ENCODE measurements around the gene NSMF. TPM values are rescaled to one million over a fixed set of nuclear protein-coding genes. Genes with fewer than 3 reads are reported as not detected.

NSMF gene
- total RNA-seq, 2 experiments from 2014 or later: 74.1 to 74.6 TPM

DNA sequence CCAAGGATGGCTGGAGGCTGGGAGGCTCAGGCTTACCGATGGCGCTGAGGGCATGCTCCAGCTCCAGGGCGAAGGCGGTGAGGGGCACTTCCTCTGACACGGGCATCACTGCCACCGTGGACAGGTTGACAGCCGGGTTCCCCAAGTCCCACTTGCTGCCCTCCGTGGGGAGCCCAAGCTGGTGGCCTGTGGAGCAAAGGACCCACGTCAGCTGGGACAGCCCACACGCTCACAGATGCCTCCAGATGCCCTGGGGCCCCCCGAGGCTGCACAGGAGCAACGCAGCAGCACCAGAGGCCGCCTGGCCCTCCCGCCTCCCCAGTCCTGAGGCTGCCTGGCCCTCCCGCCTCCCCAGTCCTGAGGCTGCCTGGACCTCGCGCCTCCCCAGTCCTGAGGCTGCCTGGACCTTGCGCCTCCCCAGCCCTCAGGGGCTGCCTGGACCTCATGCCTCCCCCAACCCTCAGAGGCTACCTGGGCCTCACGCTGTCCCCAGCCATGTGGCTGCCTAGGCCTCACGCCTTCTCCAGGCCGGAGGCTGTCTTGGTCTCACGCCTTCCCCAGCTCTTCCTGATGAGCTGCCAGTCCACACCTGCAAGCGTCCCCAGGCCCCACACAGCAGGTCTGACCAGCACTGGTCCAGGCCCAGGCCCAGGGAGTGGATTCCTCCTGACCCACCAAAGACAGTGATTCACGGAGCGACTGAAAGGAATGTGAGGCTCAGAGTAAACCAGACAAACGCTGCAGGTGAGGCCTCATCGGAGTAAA, 25.6 kb upstream of the NSMF start:
- no peaks in the 10 kb centered on the region for H3K9me3 Mint-ChIP-seq
- H3K36me3 Mint-ChIP-seq: no peaks in the 10 kb centered on the region
- H3K27me3 Mint-ChIP-seq: no peaks in the 10 kb centered on the region
- H3K27ac Mint-ChIP-seq: no peak overlapping the region
- no peak for DNase-seq
- H3K4me1 Mint-ChIP-seq: no peaks in the 10 kb centered on the region
- H3K4me3 Mint-ChIP-seq: no peak overlapping the region

DNA sequence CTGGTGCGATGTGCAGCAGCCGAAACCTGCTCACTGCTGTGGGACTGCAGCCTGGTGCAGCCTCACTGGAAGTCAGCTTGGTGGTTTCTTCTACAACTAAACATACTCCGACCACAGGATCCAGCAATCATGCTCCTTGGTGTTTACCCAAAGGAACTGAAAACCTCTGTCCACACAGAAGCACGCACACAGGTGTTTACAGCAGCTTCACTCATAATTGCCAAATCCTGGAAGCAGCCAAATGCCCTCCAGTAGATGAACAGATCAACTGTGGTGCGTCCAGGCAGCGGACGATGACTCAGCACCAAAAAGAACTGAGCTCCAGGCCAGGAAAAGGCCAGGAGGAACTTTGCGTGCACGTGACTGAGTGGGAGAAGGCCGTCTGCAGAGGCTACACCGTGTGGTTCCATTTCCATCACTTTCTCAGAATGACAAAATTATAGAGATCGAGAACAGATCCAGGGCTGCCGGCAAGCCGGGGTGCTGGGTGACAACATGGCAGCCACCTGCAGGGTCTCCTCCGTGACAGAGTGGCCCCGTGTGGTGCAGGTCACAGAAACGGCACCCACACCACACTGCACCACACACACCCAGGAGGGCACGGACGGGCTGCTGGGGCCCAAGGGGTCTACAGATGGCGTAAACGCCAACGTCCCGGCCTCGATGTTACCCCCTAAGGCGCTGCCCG, 23.1 kb upstream of the NSMF start:
- H3K9me3 Mint-ChIP-seq: no peaks in the 10 kb centered on the region
- no peak overlapping the region for H3K4me3 Mint-ChIP-seq
- H3K4me1 Mint-ChIP-seq: no peaks in the 10 kb centered on the region
- no peaks in the 10 kb centered on the region for H3K36me3 Mint-ChIP-seq
- no peaks in the 10 kb centered on the region for H3K27me3 Mint-ChIP-seq
- H3K27ac Mint-ChIP-seq: no peak overlapping the region
- no peak for DNase-seq

DNA sequence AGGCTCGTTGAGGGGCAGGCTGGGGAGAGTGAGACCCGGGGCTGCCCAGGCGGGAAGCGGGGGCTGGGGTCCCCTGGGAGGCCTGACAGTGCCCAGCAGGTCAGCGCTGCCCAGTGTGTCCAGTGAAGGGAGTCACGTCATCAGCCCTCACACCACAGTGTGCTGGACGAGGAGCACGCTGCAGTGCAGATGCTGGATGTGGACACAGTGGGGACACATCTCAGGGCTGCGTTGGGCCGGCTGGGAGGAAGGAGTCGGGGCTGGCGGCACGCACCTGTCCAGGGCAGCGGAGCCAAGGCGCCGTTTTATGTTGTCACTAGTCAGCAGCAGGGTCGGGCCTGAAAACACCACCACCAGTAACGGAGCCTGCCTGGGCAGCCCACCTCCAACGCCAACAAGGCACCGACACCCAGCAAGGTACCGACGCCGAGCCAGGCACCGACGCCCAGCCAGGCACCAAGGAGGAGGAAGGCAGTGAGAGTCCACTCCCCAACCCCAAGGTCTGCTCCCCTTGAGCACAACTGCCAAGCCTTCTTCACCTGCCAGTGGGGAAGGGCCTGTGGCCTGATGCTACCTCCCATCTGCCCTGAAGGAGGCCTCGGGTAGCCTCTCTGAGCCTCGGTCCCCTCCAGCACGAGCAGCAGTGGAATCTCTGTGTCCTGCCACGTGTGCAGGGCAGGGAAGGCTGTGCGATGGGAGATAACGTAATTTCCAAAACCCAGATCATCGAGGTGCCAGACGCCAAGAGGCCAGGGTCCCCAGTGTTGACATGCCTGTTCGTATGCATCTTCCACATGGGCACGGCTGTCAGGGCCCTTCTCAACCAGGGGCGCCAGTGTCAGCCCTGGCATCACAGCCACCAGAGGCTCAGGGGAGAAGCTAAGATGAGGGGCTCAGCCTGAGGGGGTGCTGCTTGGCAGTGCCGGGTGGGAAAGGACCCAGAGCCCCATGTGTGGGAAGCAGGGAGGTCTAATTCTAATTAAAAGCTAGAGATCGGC, 21.9 kb upstream of the NSMF start:
- DNase-seq: no peak
- Mint-ChIP-seq H3K4me1 (no peaks in the 10 kb centered on the region), H3K36me3 (no peaks in the 10 kb centered on the region), H3K27me3 (no peaks in the 10 kb centered on the region), H3K4me3 (no peak overlapping the region), H3K9me3 (peaks cover 3% of the 10 kb centered on the region), H3K27ac (no peak overlapping the region)

DNA sequence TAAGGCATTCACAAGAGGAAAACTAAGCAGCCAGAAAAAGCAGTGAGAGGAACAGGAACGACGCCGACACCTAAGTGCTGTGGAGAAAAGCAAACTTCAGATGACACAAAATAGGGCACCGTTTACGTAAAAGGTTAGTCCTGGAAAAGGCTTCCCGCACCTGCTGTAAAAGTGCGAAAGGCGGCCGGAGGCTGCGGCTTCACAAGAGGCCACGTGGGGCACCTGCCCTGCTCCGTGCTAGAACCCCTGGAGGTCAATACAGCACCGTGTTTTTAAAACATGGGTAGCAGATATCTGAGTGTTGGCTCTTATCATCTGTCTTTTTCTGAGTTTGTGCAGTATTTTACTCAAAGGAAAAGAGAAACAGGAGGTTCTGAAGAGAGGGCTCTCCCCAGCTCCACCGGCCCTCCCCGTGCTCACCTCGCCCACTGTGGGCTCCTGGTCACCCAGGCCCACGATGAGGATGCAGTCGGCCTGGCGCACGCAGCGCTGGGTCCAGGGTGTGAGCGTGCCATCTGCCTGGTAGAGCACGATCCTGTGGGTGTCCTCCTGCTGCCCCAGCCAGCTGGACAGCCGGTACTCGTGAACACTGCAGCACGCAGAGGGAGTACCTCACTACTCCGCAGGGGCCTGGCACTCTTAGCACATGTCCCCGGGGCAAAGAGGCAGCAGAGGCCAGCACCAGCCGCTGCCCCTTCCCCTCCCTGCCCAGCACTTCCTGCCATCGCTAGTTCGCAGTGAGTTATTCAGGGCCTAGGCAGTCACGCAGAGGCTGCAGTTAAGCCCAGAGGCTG, 21.0 kb upstream of the NSMF start:
- no peak overlapping the region for H3K27ac Mint-ChIP-seq
- no peak overlapping the region for H3K4me3 Mint-ChIP-seq
- no peaks in the 10 kb centered on the region for H3K4me1 Mint-ChIP-seq
- H3K9me3 Mint-ChIP-seq: peaks cover 8% of the 10 kb centered on the region
- no peak for DNase-seq
- H3K27me3 Mint-ChIP-seq: no peaks in the 10 kb centered on the region
- peaks cover 5% of the 10 kb centered on the region for H3K36me3 Mint-ChIP-seq

DNA sequence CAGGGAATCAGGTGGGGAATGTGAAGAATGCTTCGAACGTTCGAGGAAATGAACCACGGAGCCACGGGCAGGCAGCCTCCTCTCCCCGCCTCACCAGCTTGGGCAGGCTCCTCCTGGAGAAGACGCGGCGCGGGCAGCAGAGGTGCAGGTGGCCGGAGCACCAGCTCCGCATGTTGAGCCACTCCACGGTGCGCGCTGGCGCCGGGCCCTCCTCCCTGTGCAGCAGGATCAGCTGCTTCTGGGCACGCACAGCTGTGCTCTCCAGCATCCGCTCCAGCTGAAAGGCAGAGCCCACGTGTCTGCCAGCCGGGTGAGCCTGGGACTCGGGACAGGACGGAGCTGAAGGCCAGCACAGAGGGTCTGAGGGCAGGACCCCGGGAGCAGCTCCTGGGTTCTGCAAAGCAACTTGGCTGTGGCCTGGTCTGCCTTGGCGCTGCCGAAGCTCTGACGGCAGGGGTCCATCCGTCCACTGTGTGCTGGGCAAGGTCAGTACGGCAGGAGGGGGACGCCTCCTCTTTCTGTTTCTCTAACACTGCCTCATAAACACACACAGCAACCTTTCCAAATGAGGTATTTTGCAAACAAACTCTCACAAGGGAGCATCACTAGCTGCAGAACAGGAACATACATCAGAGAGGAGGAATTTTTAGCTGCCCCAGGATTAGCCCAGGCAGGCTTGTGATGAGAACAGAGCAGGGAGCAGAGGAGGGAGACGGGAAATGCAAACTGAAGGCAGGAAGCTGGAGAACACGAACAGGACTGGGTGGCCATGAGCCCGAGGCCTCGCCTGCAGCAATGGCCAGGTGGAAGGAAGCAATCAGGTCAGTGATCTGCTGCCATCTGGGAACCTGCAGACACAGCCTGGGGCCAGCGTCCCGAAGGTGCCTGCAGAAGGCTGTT, 20.1 kb upstream of the NSMF start:
- Mint-ChIP-seq H3K36me3 (peaks cover 5% of the 10 kb centered on the region), H3K4me1 (no peaks in the 10 kb centered on the region), H3K27ac (no peak overlapping the region), H3K27me3 (no peaks in the 10 kb centered on the region), H3K9me3 (peaks cover 11% of the 10 kb centered on the region), H3K4me3 (no peak overlapping the region)
- no peak for DNase-seq

DNA sequence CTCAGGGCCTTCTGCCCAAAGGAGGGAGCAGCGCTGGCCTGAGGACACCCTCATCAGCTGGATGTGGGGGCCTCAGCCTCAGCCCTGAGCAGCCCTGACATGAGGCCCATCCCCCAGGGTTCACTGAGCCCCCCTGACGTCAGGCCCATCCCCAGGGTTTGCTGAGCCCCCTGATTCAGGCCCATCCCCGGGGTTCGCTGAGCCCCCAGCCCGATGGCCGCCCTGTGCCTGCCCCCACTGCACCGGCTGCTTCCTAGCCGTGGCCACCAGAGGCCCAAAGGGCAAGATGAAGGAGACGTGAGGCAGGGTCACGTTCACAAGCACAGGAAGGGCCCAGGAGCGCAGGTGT, 19.5 kb upstream of the NSMF start:
- peaks cover 9% of the 10 kb centered on the region for H3K36me3 Mint-ChIP-seq
- H3K27ac Mint-ChIP-seq: no peak overlapping the region
- H3K4me3 Mint-ChIP-seq: no peak overlapping the region
- no peaks in the 10 kb centered on the region for H3K4me1 Mint-ChIP-seq
- H3K27me3 Mint-ChIP-seq: no peaks in the 10 kb centered on the region
- peaks cover 16% of the 10 kb centered on the region for H3K9me3 Mint-ChIP-seq
- no peak for DNase-seq

DNA sequence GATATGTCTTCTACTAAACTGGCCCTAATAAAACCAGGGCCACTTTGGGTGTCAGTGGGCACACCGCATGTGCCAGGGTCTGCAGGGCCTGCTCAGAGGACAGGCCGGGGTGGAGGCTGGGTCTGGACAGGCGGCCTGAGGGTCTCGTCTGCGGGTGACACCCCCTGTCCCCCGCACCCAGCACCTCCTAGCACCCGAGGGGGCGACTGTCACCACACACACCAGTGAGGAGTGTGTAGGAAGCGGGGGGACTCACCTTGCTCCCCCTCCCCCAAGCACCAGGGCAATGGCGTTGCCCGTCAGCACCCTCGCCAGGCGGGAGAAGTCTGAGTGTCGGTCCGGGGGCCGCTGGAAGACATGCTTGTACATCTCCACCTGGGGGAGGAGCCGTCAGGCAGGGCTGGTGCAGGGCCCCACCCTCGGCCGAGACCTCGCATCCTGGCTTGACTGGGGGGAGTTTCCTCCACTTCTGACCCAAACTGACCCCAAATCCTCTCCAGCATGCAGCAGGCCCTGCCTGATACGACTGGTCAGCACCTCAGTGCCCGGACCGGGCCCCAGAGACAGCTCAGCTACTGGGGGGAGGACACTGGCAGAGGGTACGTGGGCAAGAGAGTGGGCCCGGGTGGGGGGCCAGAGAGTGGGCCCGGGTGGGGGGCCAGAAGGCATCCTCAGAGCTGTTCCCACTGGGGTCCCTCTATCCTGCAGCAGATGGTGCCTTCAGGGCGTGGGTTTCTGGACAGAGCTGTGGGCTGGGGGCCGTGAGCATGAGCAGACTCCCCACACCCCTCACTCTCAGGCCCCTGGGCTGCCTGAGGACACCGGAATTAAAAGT, 18.9 kb upstream of the NSMF start:
- peaks cover 14% of the 10 kb centered on the region for H3K36me3 Mint-ChIP-seq
- no peak overlapping the region for H3K27ac Mint-ChIP-seq
- peaks cover 21% of the 10 kb centered on the region for H3K9me3 Mint-ChIP-seq
- H3K4me1 Mint-ChIP-seq: no peaks in the 10 kb centered on the region
- DNase-seq: no peak
- no peaks in the 10 kb centered on the region for H3K27me3 Mint-ChIP-seq
- H3K4me3 Mint-ChIP-seq: no peak overlapping the region

DNA sequence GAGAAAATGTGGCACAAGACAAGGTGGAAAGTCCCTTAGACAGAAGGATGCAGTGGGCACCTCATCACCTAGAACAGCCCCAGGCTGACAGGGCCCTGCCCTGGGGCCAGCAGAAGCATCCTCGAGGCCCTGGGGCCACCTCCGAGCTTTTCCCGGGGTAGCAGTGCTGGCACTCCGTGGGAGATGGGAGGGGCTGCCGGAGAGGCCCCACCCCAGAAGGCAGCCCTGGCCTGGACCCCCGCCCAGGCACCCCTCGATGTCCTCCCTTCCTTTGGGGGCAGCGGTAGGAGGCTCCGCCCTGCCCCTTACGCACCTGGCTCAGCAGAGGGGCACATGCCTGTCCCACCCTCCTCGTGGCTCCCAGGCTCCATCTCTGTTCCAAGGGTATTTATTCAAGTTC, 17.7 kb upstream of the NSMF start:
- Mint-ChIP-seq H3K27me3 (no peaks in the 10 kb centered on the region), H3K9me3 (peaks cover 24% of the 10 kb centered on the region), H3K36me3 (peaks cover 19% of the 10 kb centered on the region), H3K4me1 (no peaks in the 10 kb centered on the region), H3K27ac (no peak overlapping the region), H3K4me3 (no peak overlapping the region)
- DNase-seq: no peak

DNA sequence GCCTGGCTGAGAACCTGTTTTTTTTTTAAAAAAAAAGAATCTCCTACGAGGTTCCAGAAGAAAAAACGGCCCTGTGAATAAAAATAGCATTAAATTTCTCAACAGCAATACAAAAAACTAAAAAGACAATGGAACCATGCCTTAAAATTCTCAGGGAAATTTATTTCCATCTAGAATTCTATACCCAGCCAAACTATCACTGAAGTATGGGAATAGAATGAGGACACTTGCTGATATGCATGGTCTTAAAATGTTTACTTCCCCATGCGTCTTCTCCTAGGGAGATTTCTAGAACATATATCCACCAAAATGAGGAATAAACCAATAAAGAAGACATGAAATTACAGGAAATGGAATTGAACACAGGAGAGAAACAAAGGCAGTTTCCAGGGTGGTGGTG, 16.5 kb upstream of the NSMF start:
- Mint-ChIP-seq H3K27me3 (no peaks in the 10 kb centered on the region), H3K9me3 (peaks cover 24% of the 10 kb centered on the region), H3K4me1 (peaks cover 3% of the 10 kb centered on the region)

DNA sequence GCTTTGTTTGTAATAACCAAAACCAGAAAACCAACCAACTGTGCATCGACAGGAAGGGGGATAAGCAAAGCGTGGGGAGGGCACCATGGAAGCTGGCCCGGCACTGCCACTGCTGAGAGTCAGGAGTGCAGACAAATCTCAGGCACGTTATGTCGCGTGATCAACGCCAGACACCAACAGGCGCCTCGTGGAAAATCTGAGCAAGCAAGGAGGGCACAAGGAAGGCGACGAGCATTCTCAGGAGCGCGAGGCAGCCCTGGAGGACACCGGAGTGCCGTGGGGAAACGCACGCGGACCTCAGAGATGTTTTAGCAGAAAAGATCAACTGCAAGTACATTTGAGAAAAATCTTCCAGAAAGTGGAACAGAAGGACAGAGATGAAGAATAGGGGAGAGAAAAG, 15.1 kb upstream of the NSMF start:
- Mint-ChIP-seq H3K9me3 (peaks cover 24% of the 10 kb centered on the region), H3K27ac (no peak overlapping the region), H3K27me3 (peaks cover 5% of the 10 kb centered on the region), H3K4me3 (no peak overlapping the region), H3K36me3 (peaks cover 22% of the 10 kb centered on the region), H3K4me1 (peaks cover 6% of the 10 kb centered on the region)
- no peak for DNase-seq

More for the DNA sequence above, 16.5 kb upstream of the NSMF start:
- no peak for DNase-seq
- no peak overlapping the region for H3K4me3 Mint-ChIP-seq
- no peak overlapping the region for H3K27ac Mint-ChIP-seq
- H3K36me3 Mint-ChIP-seq: peaks cover 22% of the 10 kb centered on the region

DNA sequence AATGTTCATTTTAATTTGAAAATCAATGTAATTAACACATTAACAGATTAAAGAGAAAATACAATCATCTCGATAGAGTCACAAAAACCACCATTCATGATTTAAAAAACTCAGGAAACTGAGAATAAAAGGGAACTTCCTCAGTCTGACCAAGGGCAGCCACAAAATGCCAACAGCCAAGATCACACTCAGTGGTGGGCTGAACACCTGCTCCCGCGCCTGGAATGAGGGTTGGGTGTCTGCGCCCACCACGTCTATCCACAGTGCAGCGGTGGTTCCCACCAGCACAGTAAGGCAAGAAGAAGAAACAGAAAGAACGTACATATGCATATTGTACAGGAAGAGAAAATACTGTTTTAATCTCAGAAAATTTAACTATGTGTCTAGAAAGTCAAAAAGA, 11.7 kb upstream of the NSMF start:
- Mint-ChIP-seq H3K27ac (no peak overlapping the region), H3K9me3 (peaks cover 19% of the 10 kb centered on the region), H3K27me3 (peaks cover 9% of the 10 kb centered on the region), H3K36me3 (peaks cover 22% of the 10 kb centered on the region), H3K4me1 (peaks cover 6% of the 10 kb centered on the region), H3K4me3 (no peak overlapping the region)
- peak; percentile 42 for DNase-seq

DNA sequence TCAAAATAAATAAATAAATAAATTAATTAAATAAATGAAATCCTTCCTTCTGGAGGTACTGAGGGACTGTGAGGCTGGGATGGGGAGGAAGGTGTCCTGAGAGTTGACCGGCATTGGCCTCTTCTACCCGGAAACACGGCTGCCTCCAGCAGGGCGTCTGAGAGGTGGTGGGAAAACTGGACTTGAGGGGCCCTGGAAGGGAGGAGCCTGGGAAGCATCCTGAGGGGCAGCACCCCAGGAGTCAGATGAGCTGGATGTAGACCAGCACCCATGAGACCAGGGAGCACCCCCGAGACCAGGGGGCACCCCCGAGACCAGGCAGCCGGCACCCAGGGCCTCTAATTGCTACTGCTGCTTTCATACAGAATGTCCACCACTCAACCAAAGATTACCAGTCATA, 8.8 kb upstream of the NSMF start:
- H3K27ac Mint-ChIP-seq: no peak overlapping the region
- H3K36me3 Mint-ChIP-seq: peaks cover 10% of the 10 kb centered on the region
- no peak for DNase-seq
- H3K4me3 Mint-ChIP-seq: no peak overlapping the region
- H3K4me1 Mint-ChIP-seq: peaks cover 8% of the 10 kb centered on the region
- H3K27me3 Mint-ChIP-seq: peaks cover 9% of the 10 kb centered on the region
- peaks cover 2% of the 10 kb centered on the region for H3K9me3 Mint-ChIP-seq

DNA sequence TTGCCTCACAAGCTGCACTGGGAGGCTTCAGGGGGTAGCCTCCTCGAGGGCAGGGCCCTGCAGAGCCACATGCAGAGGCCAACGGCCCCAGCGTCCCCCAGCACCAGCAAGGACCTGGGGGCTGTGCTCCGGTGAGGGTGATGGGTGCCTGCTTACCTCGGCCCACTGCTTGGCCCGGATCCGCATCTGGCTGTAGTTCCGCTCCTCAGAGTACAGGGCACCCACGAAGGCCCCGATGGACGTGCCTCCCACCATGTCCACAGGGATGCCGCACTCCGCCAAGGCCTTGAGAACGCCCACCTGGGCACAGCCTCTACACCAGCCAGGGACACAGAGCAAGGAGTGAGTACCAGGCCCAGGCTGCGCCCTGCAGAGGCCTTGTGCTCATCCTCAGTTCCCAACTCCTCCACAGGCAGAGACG, 8.0 kb upstream of the NSMF start:
- Mint-ChIP-seq H3K4me1 (peaks cover 10% of the 10 kb centered on the region), H3K9me3 (no peaks in the 10 kb centered on the region), H3K4me3 (no peak overlapping the region), H3K27ac (no peak overlapping the region), H3K36me3 (peaks cover 8% of the 10 kb centered on the region), H3K27me3 (peaks cover 9% of the 10 kb centered on the region)
- DNase-seq: no peak

All from activated naive CD8-positive, alpha-beta T cell treated with anti-CD3 and anti-CD28 coated beads for 36 hours (primary cell).